ENCODE measurements around the gene BLVRB. TPM values are rescaled to one million over a fixed set of nuclear protein-coding genes. Genes with fewer than 3 reads are reported as not detected.
"Not testable (repeated sequence)": the region's sequence is repeated elsewhere in the genome, so short reads cannot be mapped to it uniquely, and the experiment has no call there.

The BLVRB gene
- total RNA-seq, result 57.4 TPM

DNA sequence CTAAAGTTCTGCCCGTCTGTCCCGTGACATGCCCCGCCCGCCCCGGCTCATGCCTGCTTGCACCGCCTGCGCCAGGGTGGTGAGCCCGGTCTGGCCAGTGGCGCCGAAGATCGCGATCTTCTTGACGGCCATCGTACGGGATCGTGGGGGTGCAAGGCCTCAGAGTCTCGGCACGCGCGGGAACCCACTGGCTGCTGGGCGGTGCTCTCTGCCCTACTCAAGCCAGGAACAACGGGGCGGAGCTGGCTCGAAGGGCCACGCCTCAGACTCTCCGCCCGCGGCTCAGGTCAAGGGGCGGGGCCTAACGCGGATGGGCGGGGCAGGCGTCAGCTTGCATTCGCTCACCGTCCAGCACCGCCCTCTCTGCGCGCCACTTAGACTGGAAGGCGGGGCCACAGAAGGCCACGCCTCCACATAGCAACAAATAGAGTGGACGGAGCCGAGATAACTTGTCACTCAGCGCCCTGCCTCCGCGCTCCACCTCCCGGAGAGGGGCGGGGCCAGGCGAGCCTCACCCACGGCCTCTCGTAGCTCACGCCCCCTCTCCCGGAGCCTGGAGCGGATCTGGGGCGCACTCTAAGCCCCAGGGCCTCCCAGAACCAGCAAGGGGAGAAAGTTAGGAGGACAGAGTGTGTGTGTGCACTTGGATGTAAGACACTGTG lies at the start of gene BLVRB:
BLVRB (minus strand) TSS at position 189 of the 662 bp plus-strand sequence; CDS start at position 132, 57 bp downstream.
- DNase-seq, result peak; percentile 100

DNA sequence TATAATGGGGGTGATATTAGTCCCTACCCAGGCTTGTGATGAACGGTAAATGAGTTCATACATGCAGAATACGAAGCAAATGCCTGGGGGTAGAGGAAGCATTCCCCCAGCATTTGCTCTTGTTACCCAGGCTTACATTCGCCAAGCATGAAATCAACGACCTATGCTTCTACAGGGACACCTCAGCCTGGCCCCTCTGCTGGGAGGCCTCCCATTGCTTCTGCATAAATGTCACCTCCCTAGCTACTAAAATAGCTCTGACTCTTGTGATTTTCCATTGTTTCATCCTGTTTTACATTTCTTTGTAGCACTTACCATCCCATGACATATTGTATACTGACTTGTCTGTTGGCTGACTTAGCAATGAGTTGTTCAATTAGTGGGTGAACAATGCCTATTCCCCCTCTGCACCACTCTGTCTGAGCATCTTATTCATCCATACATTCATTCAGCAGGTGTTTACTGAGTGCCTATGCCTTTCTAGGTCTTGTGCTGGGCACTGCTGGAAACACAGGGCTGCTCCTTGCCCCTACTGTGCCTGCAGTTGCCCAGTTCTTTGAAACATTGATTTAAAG lies 48.3 kb upstream of the BLVRB start:
- no peak for DNase-seq

DNA sequence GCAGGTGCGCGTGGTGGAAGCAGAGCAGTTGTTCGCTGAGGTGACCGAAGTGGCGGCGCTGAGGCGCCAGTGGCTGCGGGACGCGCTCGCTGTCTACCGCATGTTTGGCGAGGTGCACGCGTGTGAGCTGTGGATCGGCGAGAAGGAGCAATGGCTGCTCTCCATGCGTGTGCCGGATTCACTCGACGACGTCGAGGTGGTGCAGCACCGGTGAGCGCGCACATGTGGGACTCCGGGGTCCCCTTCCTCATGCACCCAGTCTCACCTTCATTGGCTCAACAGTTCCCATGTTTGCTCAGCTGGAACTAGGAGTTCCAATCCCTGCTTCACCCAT lies 47.8 kb upstream of the BLVRB start:
- no peak for DNase-seq

DNA sequence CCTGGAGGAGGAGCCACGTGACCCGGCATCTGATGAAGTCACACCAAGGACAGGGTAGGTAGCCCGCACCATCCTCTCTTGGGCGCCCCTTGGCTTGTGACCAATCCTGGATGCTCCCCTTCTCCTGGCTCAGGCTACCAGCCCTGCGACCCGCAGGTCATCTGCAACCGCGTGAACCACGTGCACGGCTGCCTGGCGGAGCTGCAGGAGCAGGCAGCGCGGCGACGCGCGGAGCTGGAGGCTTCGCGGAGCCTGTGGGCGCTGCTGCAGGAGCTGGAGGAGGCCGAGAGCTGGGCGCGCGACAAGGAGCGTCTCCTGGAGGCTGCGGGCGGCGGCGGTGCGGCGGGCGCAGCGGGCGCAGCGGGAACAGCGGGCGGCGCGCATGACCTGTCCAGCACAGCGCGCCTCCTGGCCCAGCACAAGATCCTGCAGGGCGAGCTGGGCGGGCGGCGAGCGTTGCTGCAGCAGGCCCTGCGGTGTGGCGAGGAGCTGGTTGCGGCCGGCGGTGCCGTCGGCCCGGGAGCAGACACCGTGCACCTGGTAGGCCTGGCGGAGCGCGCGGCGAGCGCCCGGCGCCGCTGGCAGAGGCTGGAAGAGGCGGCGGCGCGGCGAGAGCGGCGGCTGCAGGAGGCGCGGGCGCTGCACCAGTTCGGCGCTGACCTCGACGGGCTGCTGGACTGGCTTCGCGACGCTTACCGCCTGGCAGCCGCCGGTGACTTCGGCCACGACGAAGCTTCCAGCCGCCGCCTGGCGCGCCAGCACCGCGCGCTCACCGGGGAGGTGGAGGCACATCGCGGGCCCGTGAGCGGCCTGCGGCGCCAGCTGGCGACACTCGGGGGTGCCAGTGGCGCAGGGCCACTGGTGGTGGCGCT lies 47.2 kb upstream of the BLVRB start:
- DNase-seq, result peak; percentile 17

DNA sequence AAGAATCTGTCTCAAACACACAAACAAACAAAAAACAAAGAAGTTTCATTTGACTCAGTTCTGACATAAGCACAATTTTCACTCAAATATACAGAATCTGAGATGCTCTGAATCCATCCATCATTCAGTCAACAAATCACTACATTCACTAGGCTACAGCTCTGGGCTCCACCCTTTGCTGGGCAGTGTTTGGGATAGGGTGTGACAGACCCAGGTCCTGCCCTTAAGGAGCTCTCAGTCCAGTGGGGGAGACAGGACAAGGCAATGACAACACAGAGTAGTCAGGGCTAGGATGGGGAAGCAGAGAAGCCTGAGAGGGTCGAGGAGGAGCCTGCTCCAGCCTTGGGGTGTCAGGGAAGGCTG lies 46.5 kb upstream of the BLVRB start:
- no peak for DNase-seq

DNA sequence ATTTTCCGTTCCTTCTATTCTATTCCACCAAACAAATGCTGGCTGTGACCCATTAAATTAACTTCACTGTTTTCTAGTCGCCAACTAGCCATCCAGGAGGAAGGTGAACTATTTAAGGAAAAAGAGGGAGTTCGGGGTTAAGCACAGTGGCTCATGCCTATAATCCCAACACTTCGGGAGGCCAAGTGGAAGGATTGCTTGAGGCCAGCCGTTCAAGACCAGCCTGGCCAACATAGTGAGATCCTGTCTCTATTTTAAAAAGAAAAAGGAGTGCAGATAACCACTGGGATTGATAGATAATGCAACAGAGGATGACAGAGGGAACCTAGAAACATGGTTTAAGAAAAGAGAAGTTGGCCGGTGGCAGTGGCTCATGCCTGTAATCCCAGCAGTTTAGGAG lies 45.9 kb upstream of the BLVRB start:
- DNase-seq, result no peak

DNA sequence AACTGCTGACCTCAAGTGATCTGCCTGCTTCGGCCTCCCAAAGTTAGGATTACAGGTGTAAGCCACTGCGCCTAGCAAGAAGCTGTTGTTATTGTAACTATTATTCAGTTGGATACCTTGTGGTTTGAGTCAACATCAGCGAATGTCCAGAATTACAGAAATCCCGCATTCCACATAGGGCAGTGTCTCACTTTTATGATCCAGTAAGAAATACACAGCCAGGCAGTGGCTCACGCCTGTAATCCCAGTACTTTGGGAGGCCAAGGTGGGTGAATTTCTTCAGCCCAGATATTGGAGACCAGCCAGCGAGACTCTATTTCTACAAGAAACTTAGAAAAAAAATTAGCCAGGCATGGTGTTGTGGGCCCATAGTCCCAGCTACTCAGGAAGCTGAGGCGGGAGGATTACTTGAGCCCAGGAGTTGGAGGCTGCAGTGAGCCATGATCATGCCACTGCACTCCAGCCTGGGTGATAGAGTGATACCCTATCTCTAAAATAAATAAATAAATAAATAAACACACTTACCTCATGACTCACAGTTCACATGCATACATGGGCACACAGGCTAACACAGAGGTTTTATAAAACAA lies 45.1 kb upstream of the BLVRB start:
- DNase-seq, result no peak

DNA sequence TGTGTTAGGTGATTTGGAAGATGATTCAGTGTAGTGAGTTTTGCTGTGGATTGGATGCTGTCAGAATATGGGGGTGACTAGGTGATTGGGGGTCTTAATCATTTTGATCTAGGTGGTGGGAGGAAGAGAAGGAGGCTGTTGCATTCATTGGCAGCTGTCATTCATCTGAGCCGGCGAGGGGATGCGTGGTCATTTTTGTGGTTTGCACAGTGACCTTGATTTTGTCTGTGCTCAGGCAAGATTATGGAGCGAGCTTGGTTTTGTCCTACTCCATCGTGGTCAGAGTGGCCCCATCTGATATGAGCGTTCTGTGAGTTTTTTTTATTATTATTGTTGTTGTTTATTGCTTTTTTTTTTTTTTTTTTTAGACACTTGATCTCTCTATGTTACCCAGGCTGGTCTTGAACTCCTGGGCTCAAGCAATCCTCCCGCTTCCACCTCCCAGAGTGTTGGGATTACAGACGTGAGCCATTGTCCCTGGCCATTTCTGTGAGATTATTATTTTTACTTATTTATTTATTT lies 43.3 kb upstream of the BLVRB start:
- no peak for DNase-seq

DNA sequence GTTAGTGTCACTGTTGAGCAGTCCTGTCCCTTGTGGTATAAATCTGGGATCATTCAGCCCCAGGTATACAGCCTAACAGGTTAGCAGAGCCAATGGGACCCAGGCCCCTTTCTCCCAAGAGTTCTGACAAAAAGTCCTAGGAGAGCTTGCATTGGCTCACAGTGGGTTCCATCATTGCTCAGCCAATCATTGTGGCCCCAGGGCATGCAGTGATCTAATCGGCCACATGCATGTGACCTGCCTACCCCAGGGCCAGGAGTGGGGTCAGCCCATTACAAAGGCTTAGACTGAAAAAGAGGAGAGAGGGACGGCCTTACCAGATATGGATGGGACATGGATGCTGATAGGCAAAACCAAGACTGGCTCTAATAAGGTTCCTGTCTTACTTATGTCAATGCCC lies 42.3 kb upstream of the BLVRB start:
- DNase-seq, result no peak

DNA sequence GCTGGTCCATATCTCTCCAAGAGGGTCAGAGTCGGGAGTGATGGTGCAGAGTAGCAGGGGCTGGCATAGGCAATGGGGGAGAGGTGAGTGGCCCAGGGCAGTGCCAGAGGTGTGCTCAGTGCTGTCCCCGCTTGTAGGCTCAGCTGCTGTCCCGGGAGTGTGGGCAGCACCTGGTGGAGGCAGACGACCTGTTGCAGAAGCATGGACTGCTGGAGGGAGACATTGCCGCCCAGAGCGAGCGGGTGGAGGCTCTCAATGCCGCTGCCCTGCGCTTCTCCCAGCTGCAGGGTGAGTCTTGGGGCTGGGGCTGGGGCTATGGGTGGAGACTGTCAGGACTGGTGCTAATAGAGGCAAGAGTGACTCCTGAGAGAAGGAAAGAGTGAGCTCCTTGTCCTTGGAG lies 40.6 kb upstream of the BLVRB start:
- no peak for DNase-seq

DNA sequence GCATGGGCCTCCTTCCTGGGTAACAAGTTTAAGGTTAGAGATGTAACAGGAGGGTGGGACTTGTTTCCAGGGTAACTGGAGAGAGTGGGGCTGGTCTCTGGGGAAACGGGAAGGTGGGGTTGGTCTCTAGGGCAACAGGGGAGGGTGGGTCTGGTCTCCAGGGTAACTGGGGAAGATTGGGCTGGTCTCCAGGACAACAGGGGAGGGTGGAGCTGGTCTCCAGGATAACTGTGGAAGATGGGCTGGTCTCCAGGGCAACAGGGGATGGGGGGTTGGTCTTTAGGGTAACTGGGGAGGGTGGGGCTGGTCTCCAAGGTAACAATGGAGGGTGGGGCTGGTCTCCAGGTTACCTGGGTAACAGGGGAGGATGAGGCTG lies 37.8 kb upstream of the BLVRB start:
- DNase-seq, result peak; percentile 5

DNA sequence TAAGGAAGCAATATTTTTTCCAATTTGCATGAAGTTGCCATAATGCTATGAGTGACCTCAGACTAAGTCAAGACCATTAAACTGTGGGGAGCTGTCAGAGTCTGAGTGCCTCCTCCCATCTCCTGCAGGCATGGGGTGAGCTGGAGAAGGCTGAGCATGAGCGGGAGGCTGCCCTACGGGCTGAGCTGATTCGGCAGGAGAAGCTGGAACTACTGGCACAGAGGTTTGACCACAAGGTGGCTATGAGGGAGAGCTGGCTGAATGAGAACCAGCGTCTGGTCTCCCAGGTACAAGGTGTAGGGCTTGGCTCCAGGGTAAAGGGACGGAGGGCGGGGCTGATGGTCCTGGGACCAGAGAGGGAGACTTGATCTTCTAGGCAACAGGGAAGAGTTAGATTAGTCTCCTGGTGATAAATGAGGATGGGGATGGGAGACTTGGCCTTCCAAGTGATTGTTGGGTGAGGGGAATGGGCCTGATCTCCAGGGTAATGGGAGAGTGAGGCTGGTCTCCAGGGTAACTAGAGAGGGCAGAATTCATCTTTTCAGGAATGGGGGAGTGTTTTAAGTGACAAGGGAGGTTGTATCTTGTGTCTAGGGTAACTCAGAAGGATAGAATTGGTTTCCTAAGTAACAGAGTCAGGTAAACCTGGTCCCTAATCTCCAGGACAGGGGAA lies 37.2 kb upstream of the BLVRB start:
- DNase-seq, result no peak

DNA sequence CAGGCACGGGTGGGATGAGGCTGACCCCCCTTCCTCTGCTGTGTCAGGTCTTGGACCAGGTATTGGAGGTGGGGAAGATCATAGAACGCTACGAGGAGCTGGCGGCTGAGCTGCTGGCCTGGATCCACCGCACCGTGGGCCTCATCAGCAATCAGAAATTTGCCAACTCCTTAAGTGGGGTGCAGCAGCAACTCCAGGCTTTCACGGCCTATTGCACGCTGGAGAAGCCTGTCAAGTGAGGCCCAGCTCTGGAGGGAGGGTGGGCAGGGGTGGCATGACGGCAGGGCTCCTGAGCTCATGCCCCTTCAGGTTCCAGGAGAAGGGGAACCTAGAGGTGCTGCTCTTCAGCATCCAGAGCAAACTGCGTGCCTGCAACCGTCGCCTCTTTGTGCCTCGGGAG lies 36.5 kb upstream of the BLVRB start:
- no peak for DNase-seq

DNA sequence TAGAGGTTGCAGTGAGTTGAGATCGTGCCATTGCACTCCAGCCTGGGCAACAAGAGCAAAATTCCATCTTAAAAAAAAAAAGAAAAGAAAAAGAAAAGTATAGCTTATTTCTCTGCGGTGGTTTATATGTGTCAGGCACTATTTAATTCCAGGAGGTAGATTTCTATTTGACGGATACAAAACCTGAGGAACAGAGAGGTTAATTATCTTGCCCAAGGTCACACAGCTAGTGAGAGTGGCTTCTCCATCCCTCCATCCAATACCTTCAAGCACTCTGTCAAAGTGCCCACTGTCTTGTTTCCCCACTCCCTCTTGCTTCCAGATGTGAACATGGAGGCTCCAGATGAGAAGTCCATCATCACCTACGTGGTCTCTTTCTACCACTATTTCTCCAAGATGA lies 36.1 kb upstream of the BLVRB start:
- no peak for DNase-seq

DNA sequence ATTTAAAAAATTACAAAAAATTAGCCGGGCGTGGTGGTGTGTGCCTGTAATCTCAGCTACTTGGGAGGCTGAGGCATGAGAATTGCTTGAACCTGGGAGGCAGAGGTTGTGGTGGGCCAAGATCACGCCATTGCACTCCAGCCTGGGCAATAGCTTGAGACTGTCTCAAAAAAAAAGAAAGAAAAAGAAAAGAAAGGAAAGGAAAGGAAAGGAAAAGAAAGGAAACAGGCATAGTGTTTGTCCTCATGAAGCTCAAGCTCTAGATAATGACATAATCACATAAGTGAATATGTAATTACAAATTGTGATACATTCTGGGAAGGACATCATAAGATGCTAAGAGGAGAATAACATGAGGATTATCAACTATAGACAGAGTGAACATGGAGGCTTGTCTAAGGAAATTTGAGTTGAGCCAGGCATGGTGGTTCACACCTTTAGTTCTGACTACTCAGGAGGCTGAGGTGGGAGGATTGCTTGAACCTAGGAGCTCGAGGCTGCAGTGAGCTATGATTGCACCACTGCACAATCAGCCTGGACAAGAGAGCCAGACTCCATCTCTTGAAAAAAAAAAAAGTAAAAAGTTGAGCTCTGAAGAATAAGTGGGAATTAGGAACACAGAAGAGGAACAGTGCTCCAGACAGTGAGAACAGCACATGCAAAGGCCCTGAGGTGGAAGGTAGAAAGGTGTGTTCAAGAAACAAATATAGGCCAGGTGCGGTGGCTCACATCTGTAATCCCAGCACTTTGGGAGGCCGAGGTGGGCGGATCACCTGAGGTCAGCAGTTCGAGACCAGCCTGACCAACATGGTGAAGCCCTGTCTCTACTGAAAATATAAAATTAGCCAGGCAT lies 35.4 kb upstream of the BLVRB start:
- not testable (repeated sequence) for DNase-seq

DNA sequence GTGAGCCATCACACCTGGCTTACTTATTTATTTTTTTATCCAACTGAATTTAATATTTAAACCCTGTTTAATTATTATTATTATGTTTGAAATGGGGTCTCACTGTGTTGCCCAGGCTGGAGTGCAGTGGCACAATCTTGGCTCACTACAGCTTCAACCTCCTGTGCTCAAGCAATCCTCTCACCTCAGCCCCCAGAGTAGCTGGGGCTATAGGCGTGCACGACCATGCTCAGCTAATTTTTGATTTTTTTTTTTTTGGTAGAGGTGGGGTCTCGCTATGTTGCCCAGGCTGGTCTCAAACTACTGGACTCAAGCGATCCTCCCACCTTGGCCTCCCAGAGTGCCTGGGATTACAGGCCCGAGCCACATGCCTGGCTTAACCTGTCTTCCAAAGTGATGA lies 33.8 kb upstream of the BLVRB start:
- no peak for DNase-seq

DNA sequence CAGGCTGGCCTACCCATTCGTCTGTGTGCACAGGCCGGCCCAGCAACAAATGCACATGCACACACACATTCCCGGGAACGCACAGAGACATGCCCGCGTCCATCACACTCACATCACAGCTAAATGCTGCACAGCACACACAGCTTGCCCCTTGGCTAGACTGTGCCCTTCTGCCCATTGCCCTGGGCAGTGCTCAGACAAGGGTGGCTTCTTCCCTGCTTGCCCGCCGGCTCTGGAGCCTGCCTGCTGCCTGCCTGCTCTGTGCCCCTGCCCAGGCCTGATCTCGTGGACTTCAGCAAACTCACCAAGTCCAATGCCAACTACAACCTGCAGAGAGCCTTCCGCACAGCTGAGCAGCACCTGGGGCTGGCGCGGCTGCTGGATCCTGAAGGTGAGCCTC lies 31.7 kb upstream of the BLVRB start:
- DNase-seq, result no peak

DNA sequence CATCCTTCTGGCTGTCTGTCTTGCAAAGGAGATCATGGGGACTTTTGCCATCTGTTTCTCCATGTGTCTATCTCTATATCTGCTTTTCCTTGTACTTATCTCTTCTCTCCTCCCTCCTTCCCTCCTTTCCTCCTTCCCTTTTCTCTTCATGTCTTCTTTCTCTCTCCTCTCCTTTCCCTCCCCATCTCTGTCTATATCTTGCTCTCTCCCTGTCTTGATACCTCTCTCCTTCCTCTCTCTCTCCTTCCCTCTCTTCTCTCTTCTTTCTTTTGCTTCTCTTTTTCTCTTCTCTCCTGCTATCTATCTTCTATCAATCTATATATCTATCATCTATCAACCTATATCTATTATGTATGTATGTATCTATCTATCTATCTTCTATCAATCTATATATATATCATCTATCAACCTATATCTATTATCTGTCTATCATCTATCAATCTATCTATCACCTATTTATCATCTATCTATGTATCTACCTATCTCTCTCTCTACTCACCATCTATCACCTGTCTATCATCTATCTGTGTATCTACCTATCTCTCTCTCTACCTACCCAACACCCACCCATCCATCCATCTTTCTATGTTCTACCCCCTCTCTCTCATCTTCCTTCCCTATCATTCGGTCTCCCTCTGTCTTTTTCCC lies 28.8 kb upstream of the BLVRB start:
- DNase-seq, result no peak

DNA sequence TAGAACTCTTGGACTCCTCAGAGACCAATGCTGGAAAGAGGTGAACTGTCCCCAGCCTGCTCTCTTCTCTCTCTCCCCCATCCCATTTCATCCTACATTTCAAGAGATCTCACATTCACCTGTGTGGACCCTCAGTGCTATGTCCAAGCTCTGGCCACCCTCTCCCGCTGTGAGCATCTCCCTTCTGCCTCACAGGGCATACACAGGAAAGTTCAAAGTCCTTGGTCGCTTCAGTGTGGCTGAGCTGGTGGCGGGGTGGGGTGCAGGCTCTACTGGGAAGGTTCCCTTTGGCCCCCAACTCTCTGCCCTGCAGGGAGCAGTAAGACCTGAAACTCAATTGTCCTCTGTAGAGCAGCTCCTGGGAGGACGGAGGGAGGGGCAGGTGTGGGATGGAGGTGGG lies 28.2 kb upstream of the BLVRB start:
- no peak for DNase-seq

DNA sequence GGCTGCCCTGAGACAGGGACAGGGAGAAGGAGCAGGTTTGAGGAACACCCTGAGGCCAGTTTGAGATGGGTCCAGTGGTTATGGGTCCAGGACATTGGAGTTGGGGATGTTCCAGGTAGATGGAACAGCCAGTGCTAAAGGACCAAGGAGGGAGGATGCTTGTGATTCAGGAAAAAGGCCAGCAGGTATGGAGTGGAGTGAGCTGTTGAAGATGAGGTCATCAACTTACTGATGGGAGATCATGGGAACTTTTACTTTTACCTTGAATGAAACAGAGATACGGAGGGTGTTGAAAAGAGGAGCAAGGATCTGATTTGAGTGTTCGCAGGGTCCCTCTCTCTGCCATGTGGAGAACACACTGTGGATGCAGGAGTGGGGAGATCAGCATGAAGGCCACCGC lies 26.7 kb upstream of the BLVRB start:
- no peak for DNase-seq

DNA sequence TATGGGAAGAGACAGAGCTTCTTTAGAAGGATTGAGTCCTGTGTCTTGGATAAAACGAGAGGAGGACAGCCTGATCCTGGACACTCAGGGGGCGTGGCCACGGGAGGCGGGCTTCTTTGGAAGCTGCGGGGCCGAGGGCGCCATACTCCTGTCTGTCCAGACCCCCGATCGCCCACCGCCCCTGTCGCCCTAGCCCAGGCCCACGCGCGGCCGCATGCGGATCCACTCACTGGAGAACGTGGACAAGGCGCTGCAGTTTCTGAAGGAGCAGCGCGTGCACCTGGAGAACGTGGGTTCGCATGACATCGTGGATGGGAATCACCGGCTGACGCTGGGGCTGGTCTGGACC lies 24.3 kb upstream of the BLVRB start:
- DNase-seq, result no peak
